ENCODE results near the gene CARD11.

CARD11 gene

GRCh38 chr7:2915023-2915422 is 128.6 kb downstream of the CARD11 start:
- no peak for DNase-seq
- Mint-ChIP-seq H3K27me3 (no peaks in the 10 kb centered on the region), H3K9me3 (no peaks in the 10 kb centered on the region), H3K4me1 (no peaks in the 10 kb centered on the region), H3K4me3 (no peak overlapping the region), H3K36me3 (peaks cover 59% of the 10 kb centered on the region), H3K27ac (no peak overlapping the region)
- CTCF ChIA-PET, result no interaction called here

GRCh38 chr7:2913760-2914387 is 129.8 kb downstream of the CARD11 start:
- Mint-ChIP-seq H3K36me3 (peaks cover 55% of the 10 kb centered on the region), H3K9me3 (no peaks in the 10 kb centered on the region), H3K4me1 (no peaks in the 10 kb centered on the region), H3K4me3 (no peak overlapping the region), H3K27me3 (no peaks in the 10 kb centered on the region), H3K27ac (no peak overlapping the region)
- no peak for DNase-seq
- CTCF ChIA-PET, result interaction anchor here (0.9 kb wide), 1 partner anchor 10 kb away, joined by 3 read pairs; no protein-coding TSS in a partner anchor

GRCh38 chr7:2912684-2913439 is 130.8 kb downstream of the CARD11 start:
- Mint-ChIP-seq H3K27ac (no peak overlapping the region), H3K27me3 (no peaks in the 10 kb centered on the region), H3K36me3 (peaks cover 55% of the 10 kb centered on the region), H3K4me3 (no peak overlapping the region), H3K9me3 (no peaks in the 10 kb centered on the region), H3K4me1 (no peaks in the 10 kb centered on the region)
- DNase-seq, result no peak
- CTCF ChIA-PET, result no interaction called here

DNA sequence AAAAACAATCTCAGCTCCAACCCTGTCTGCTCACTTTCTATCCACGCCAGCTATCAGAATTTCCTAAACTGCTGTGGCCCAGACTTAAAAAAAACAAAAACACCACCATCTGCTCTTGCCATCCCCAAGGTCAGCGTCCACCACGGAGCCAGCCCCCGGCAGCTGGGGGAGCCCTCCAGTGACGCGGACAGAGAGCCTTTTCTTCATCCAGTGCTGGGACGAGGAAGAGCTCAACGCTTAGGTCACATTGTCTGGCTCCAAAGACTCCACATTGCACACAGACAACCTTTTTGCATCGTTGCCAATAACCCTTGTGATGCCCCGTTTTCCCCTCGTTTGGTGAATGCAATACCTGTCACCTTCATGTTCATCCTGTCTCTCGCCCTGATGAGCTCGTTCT is 132.2 kb downstream of the CARD11 start:
- H3K27me3 Mint-ChIP-seq, result no peaks in the 10 kb centered on the region
- no peak overlapping the region for H3K4me3 Mint-ChIP-seq
- H3K27ac Mint-ChIP-seq, result peak overlapping the region; percentile 30
- no peaks in the 10 kb centered on the region for H3K4me1 Mint-ChIP-seq
- no peak for DNase-seq
- CTCF ChIA-PET, result no interaction called here
- no peaks in the 10 kb centered on the region for H3K9me3 Mint-ChIP-seq
- peaks cover 59% of the 10 kb centered on the region for H3K36me3 Mint-ChIP-seq

- Mint-ChIP-seq H3K27me3 (no peaks in the 10 kb centered on the region), H3K4me1 (no peaks in the 10 kb centered on the region), H3K36me3 (peaks cover 68% of the 10 kb centered on the region), H3K4me3 (no peak overlapping the region), H3K9me3 (no peaks in the 10 kb centered on the region), H3K27ac (no peak overlapping the region)
- DNase-seq, result no peak
- CTCF ChIA-PET, result no interaction called here
Measured at GRCh38 chr7:2909471-2910039, 134.1 kb downstream of the CARD11 start.

DNA sequence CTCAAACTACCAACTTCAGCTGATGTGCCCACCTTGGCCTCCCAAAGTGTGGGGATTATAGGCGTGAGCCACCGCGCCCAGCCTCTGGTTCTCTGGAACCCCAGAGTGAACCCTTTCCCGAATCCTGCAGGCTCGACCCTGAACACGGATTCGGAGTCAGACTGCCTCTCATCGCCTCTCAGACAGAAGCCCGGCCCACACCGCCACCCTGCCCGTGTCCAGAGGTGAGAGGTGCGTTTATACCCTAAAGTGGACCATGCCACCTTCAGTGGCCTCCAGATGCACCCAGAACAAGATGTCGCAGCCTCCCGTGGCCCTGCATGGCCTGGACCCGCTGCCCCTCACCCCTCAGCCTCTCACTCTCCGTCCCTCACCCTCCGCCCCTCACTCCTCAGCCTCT is 134.6 kb downstream of the CARD11 start:
- Mint-ChIP-seq H3K36me3 (peaks cover 69% of the 10 kb centered on the region), H3K27me3 (no peaks in the 10 kb centered on the region), H3K9me3 (no peaks in the 10 kb centered on the region), H3K4me1 (peaks cover 2% of the 10 kb centered on the region), H3K27ac (no peak overlapping the region), H3K4me3 (no peak overlapping the region)
- no peak for DNase-seq
- CTCF ChIA-PET, result no interaction called here

DNA sequence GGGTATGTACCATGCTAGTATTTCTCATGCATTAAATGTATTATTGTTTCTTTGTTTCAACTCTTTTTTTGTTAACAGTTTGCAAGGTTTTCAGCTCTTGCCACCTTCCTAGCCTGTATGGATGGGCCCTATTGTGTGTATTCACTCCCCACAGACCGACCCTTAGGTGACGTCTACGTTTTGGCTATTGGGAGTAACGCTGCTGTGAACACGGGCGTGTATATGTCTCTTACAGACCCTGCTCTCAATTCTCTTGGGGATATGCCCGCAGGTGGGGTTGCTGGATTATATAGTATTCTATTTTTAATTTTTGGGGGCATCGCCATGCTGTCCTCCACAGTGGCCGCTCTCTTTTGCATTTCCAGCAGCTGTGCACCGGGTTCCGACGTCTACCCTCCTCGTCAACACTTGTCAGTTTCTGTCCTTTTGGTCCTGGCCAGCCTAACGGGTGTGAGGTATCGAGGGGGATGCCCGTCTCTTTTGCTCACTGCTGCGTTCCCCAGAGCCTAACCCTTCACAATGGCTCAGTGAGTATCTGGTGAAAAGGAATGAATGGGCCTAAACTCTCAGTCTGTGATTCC is 135.5 kb downstream of the CARD11 start:
- Mint-ChIP-seq H3K9me3 (no peaks in the 10 kb centered on the region), H3K4me1 (peaks cover 11% of the 10 kb centered on the region), H3K36me3 (peaks cover 69% of the 10 kb centered on the region), H3K4me3 (no peak overlapping the region), H3K27ac (no peak overlapping the region), H3K27me3 (no peaks in the 10 kb centered on the region)
- CTCF ChIA-PET, result no interaction called here
- no peak for DNase-seq

DNA sequence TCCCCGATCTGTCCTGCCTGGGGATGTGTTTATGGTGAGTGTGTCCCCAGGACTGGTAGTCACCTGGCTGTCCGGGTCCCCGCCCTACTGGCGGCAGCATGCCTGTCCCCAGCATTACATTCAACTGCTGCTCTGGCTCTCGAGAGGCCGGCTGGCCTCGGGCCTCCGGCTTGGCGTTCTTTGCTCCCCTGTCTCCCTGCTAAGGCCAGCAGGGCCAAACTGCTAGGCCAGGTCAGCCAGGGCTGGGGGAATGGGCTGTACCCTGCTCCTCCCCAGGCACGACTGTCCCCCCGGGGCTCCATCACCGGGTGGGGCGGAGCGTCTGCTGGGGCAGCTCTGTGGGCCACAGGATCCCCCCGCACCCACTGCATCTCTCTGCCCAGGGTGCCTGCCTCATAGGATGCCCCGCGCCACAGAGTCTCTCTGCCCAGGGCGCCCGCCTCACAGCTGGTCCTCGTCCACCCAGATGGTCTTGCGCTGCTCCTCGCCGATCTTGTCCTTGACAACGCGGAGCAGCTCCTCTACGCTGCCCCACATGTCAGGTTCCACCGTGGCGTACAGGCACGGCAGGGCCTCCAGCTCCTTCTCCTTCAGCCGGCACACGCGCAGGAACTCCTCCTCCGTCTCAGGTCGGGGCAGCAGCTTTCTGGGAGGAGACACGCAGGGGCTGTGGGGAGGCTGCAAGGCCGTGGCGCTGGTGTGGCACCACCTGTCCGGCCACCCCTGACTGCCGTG is 137.3 kb downstream of the CARD11 start:
- CTCF ChIA-PET, result no interaction called here
- H3K9me3 Mint-ChIP-seq, result no peaks in the 10 kb centered on the region
- peaks cover 63% of the 10 kb centered on the region for H3K36me3 Mint-ChIP-seq
- DNase-seq, result no peak
- H3K27me3 Mint-ChIP-seq, result no peaks in the 10 kb centered on the region
- H3K4me1 Mint-ChIP-seq, result peaks cover 22% of the 10 kb centered on the region
- H3K27ac Mint-ChIP-seq, result no peak overlapping the region
- no peak overlapping the region for H3K4me3 Mint-ChIP-seq

DNA sequence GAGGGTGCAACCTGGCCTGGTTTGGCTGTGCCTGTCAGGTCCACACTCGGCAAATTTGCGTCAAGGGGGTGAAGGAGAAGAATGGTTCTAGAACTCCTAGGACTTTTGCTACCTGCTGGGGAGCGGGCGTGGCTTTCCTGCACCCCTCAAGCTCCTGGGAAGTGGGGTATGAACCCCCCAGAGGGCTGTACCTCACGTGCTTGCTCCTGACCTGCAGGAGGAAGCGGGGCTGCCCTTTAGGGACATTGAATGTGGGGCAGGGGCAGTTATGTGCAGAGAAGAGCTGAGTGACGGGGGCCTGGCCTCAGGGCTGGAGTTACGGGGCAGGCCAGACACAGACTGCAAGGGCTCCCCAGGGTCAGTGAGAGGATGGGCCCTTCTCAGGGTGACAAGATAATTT is 138.2 kb downstream of the CARD11 start:
- DNase-seq, result no peak
- H3K9me3 Mint-ChIP-seq, result no peaks in the 10 kb centered on the region
- peaks cover 25% of the 10 kb centered on the region for H3K4me1 Mint-ChIP-seq
- no peaks in the 10 kb centered on the region for H3K27me3 Mint-ChIP-seq
- peaks cover 58% of the 10 kb centered on the region for H3K36me3 Mint-ChIP-seq
- H3K27ac Mint-ChIP-seq, result peak overlapping the region; percentile 72
- H3K4me3 Mint-ChIP-seq, result no peak overlapping the region
- CTCF ChIA-PET, result no interaction called here

GRCh38 chr7:2905027-2905426 is 138.6 kb downstream of the CARD11 start:
- H3K27me3 Mint-ChIP-seq, result no peaks in the 10 kb centered on the region
- no peaks in the 10 kb centered on the region for H3K9me3 Mint-ChIP-seq
- CTCF ChIA-PET, result interaction anchor here (0.6 kb wide), 1 partner anchor 189 kb away, joined by 3 read pairs; no protein-coding TSS in a partner anchor
- H3K27ac Mint-ChIP-seq, result peak overlapping the region; percentile 72
- peaks cover 25% of the 10 kb centered on the region for H3K4me1 Mint-ChIP-seq
- H3K36me3 Mint-ChIP-seq, result peaks cover 58% of the 10 kb centered on the region
- DNase-seq, result no peak
- H3K4me3 Mint-ChIP-seq, result no peak overlapping the region

DNA sequence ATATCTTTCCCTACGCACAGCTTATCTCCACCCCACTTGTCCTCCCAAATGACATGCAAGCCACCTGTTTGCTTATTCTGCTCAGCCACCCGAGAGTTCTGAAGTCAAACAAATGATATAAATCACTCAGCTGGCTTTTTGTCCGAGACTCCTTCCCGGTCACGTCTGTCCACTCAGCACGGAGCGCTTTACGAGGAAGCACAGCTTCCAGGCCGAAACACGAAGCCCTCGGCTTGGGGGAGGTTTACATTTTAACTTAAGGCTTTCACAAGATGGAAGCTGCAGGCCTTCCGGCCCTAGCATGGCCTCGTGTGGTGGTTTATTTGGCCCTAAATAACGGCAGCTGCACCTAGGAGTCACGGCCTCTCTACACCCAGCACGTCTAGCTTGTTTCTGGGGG is 139.5 kb downstream of the CARD11 start:
- Mint-ChIP-seq H3K27ac (peak overlapping the region; percentile 16), H3K4me1 (peaks cover 25% of the 10 kb centered on the region), H3K4me3 (no peak overlapping the region), H3K9me3 (no peaks in the 10 kb centered on the region), H3K36me3 (peaks cover 53% of the 10 kb centered on the region), H3K27me3 (no peaks in the 10 kb centered on the region)
- CTCF ChIA-PET, result interaction anchor here (0.6 to 1.0 kb wide), 4 partner anchors 10 to 189 kb away, joined by 3 to 4 read pairs (median 3); no protein-coding TSS in a partner anchor
- no peak for DNase-seq

DNA sequence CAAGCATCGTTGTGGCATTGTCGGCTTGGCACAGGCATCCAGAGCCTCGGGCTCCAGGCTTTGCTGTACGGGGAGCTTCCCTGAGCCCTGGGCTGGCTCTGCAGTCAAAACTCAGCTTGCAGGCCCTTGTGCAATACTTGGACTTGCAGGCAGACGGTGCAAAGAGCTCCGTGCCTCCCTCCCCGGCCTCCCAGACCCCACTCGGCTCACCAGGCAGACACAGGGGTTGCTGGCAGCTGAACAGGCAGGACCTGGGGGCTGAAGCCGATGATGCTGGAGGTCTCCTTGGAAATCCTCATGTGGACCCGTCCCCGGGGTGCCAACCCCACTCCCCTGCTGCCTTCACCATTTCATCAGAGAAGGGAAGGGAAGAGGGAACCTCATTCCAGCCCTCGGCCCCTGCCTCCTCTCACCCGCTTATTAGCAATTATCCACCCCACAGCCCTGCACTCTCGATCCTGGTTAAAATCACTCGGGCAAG is 139.9 kb downstream of the CARD11 start:
- no peak overlapping the region for H3K4me3 Mint-ChIP-seq
- H3K36me3 Mint-ChIP-seq, result peaks cover 53% of the 10 kb centered on the region
- no peaks in the 10 kb centered on the region for H3K9me3 Mint-ChIP-seq
- H3K27me3 Mint-ChIP-seq, result no peaks in the 10 kb centered on the region
- H3K4me1 Mint-ChIP-seq, result peaks cover 25% of the 10 kb centered on the region
- peak overlapping the region; percentile 73 for H3K27ac Mint-ChIP-seq
- DNase-seq, result no peak
- CTCF ChIA-PET, result interaction anchor here (0.9 to 1.0 kb wide), 3 partner anchors 10 to 189 kb away, joined by 3 to 4 read pairs (median 3); no protein-coding TSS in a partner anchor

DNA sequence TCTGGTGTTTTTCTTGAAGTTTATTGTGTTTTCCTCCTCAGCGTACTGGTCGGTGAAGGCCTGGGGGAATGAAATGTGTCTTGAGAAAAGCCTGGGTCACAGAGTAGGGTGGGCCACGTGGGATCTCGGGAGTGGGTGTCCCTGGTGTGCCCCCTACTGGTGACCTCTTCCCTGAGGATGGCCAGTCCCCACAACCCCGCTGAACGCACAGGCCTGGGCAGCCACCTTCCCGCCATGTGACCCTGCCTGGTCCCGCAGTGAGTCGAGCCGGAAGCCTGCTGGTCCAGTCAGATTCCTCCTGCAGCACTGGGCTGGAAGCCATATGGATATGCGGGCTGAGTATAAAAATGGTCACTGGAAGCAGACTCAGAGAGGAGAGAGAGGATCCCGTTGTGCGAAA is 146.6 kb downstream of the CARD11 start:
- Mint-ChIP-seq H3K4me3 (no peak overlapping the region), H3K27me3 (no peaks in the 10 kb centered on the region), H3K4me1 (peaks cover 30% of the 10 kb centered on the region), H3K27ac (no peak overlapping the region), H3K9me3 (no peaks in the 10 kb centered on the region), H3K36me3 (peaks cover 8% of the 10 kb centered on the region)
- DNase-seq, result no peak
- CTCF ChIA-PET, result no interaction called here

DNA sequence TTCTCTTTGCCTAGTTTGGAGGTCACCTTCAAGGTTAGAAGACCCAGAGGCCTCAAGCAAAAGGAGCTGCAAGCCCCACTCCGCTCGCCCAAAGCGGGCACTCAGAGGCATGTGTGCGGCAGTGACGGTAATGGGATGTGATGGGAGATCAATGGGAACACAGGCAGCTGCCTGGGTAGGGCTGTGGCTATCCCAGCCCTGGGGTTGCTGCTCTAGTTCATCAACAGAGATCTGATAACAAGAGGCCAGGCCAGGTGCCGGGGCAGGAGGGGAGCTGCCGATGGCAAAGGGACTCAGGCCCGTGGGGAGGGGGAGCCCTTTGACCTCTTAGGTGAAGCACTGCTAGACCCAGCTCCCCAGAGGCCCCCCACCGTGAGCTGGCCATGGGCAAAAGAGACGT is 147.5 kb downstream of the CARD11 start:
- CTCF ChIA-PET, result no interaction called here
- H3K36me3 Mint-ChIP-seq, result peaks cover 4% of the 10 kb centered on the region
- DNase-seq, result no peak
- H3K9me3 Mint-ChIP-seq, result no peaks in the 10 kb centered on the region
- no peak overlapping the region for H3K4me3 Mint-ChIP-seq
- H3K4me1 Mint-ChIP-seq, result peaks cover 28% of the 10 kb centered on the region
- no peaks in the 10 kb centered on the region for H3K27me3 Mint-ChIP-seq
- H3K27ac Mint-ChIP-seq, result no peak overlapping the region
